NCI-H1092 (cell line): ENCODE data around the gene TMEM174.

ENCODE experiments used
- DNase-seq: peaks from one replicate; lab custom pipeline; 2025; lab: John Stamatoyannopoulos, UW

TMEM174 gene

GRCh38 chr5:73153513-73153912, 19.5 kb upstream of the TMEM174 start:
- DNase-seq = no peak

GRCh38 chr5:73154208-73155006, 18.6 kb upstream of the TMEM174 start:
- no peak for DNase-seq

GRCh38 chr5:73155271-73156222, 17.4 kb upstream of the TMEM174 start:
- no peak for DNase-seq

GRCh38 chr5:73157414-73158303, 15.3 kb upstream of the TMEM174 start:
- no peak for DNase-seq

GRCh38 chr5:73158313-73158712, 14.7 kb upstream of the TMEM174 start:
- DNase-seq = no peak

GRCh38 chr5:73160239-73160671, 12.7 kb upstream of the TMEM174 start:
- DNase-seq = no peak

GRCh38 chr5:73170522-73170921, 2.5 kb upstream of the TMEM174 start:
- no peak for DNase-seq

- no peak for DNase-seq
These were observed 1.5 kb upstream of the TMEM174 start for GRCh38 chr5:73171495-73171894.

GRCh38 chr5:73174100-73174815, 1.3 kb downstream of the TMEM174 start:
- no peak for DNase-seq

GRCh38 chr5:73176250-73176649, 3.3 kb downstream of the TMEM174 start:
- DNase-seq = no peak

GRCh38 chr5:73178265-73178664, 5.3 kb downstream of the TMEM174 start:
- DNase-seq = no peak

- no peak for DNase-seq
These were observed 6.7 kb downstream of the TMEM174 start for GRCh38 chr5:73179730-73180129.

GRCh38 chr5:73180566-73180965, 7.6 kb downstream of the TMEM174 start:
- no peak for DNase-seq

GRCh38 chr5:73182307-73182706, 9.3 kb downstream of the TMEM174 start:
- DNase-seq = no peak

GRCh38 chr5:73183000-73183399, 10.0 kb downstream of the TMEM174 start:
- DNase-seq = no peak

- DNase-seq = no peak
These were observed 10.5 kb downstream of the TMEM174 start for GRCh38 chr5:73183481-73183891.

- DNase-seq = no peak
These were observed 14.0 kb downstream of the TMEM174 start for GRCh38 chr5:73186976-73187375.

- DNase-seq = no peak
These were observed 16.0 kb downstream of the TMEM174 start for GRCh38 chr5:73188764-73189531.

GRCh38 chr5:73189871-73190376, 16.9 kb downstream of the TMEM174 start:
- DNase-seq = no peak

- no peak for DNase-seq
These were observed 19.4 kb downstream of the TMEM174 start for GRCh38 chr5:73192370-73192769.
